Pulmonary artery endothelial cell (primary cell): ENCODE measurements around the gene TCEA2. TPM values are rescaled to one million over a fixed set of nuclear protein-coding genes. Genes with fewer than 3 reads are reported as not detected.

Source experiments
- DNase-seq: peaks from one replicate; pipeline ENCODE4 v3.0.0-alpha.2; 2011; ENCODE audit warnings: low read depth, low spot score
- total RNA-seq: library from RNA; depleted of rRNA; stranded (reverse); fragments of >200 nt; gene quantifications from 2 replicates; pipeline ENCODE4 v1.2.3, GENCODE V29; 2014

Gene TCEA2
- 18.0 and 27.8 TPM in 2 replicates for total RNA-seq

DNA sequence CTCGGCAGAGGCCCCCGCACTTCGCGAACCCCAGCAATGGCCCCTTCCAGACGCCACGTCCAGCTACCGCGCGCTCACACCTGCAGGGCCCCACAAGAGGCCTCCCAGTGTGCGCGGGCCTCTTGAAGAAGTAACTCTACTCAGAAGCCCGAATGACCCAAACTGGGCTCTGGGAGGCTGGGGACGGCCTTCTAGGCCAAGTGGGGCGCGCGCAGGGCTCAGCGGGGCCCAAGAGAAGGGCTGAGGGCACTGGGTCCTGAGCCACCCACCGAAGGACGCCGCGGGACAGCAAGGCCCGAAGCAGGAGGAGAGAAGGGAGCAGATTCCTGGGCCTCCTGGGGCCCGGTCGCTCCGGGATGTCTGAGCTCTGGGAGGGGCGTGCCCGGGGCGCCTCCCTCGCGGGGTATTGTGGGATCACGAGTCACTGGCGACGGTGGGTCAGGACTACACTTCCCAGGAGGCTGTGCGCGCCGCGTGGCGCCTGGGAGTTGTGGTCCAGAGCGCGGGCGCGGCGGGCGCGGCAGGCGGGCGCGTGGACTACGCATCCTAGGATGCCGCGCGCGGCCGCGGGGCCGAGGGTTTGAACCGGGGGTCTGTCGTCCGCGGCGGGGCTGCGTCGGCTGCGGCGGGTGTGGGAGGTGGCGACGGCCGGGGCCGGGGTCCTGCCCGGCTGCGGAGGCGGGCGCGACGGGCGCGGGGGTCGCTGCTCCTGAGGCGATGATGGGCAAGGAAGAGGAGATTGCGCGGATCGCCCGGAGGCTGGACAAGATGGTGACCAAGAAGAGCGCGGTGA is at the start of gene TCEA2:
Gene TCEA2, plus strand, starts transcription at position 603 of the 793 bp plus-strand sequence. Its CDS starts 115 bp downstream, at position 718.
- peak; percentile 89 for DNase-seq

DNA sequence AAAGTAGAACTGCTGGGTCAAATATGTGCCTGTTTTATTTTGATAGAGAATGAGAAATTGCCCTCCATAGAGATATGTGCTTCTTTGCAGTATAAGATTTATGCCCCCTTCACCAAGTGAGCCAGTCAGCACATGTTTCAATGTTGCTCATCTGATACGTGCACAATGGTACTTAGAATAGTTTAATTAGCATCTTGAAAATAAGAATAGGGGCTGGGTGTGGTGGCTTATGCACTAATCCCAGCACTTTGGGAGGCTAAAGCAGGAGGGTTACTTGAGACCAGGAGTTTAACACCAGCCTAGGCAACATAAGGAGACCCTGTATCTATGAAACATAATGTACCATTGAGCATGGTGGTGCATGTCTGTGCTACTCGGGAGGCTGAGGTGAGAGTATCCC is 47.4 kb upstream of the TCEA2 start:
- no peak for DNase-seq

GRCh38 chr20:64021124-64021975 is 41.6 kb upstream of the TCEA2 start:
- no peak for DNase-seq

- no peak for DNase-seq
Measured at GRCh38 chr20:64022671-64023360, 40.2 kb upstream of the TCEA2 start.

GRCh38 chr20:64023361-64024140 is 39.4 kb upstream of the TCEA2 start:
- no peak for DNase-seq

- no peak for DNase-seq
Measured at GRCh38 chr20:64024141-64024990, 38.6 kb upstream of the TCEA2 start.

DNA sequence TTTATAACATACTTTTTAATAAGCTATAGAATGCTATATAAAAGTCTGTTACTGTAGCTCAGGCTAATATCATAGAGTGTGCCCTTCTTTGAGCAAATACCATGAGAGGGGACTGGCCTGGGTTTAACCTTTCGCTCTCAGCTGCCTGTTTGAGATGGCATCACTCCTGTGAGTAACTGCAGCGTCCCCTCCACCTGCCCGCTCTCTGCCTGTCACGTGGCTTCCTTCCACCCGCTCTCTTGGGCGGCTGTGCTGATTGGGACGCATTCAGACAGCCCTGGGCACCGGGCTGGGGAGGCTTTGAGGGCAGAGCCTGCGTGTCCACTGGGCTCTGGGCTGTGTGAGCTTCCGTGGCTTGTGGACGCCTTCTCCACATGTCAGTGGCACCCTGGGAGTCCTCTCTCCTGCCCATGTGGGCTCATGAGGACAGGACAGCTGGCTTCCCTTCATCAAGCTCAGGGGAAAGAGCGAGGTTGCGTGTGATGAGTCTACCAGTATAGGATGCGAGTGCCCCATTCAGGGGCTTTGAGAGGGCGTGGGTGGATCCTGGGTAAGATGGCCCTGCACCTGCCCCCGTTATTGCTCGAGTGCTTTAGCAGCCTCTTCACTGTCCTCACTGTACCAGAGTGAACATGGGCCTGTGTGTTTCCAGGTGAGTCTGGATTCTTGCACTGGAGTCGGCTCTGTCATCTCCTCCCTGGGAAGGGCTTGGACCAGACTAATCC is 37.7 kb upstream of the TCEA2 start:
- DNase-seq = no peak

GRCh38 chr20:64025826-64026412 is 37.1 kb upstream of the TCEA2 start:
- no peak for DNase-seq

DNA sequence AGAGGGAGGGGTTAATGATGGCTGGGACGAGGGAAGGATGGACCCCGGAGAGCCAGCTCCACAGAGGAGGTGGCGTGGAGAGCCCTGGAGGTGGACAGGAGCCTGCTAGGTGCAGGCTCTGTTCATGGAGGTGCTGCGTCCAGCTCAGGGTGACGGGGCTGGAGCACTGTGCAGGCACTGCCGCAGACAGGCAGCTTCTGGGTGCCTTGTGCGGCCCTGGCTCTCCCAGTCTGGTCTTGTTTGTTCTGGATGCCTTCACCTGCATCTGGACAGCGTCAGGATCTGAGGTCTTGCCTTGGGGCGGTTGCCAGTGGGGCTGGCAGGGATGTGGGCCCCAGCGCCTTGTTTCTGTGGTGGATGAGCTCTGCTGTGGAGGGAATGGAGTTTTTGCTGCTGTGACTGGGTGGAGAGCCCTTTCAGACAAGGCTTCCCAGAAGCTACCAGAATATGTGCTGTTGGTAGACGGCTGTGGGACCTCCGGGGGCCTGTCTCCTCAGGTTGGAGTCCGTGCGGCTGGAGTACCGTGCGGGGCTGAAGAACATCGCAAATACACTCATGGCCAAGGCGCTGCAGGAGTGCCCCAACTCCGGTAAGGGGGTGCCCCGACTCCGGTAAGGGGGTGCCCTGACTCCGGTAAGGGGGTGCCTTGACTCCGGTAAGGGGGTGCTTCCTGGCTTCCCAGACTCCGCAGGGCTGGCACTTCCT is 34.9 kb upstream of the TCEA2 start:
- DNase-seq = no peak

DNA sequence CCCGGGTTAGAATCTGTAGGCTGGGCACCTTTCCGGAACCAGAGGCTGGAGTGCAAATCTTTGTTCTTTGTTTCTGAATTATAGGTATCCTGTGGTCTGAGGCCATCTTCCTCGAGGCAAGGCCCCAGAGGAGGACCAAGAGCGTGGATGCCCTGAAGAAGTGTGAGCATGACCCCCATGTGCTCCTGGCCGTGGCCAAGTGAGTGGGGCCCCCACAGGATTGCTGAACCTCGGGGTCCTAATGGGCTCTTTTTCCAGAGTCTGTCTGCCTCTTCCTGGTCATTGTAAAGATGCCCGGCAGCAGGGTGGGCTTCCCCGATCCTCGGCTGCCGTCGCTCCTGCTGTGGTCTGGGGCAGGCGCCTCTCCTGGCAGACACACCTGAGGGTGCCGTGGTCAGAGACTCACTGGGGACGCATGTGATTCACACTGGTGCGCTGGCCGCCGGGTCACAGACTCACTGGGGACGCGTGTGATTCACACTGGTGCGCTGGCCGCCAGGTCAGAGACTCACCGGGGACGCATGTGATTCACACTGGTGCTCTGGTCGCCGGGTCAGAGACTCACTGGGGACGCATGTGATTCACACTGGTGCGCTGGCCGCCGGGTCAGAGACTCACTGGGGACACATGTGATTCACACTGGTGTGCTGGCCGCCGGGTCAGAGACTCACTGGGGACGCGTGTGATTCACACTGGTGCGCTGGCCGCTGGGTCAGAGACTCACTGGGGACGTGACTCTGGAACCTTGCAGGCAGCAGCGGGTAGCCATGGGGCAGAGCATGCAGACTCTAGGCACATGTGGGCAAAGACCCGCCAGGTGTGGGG is 33.5 kb upstream of the TCEA2 start:
- DNase-seq = no peak

GRCh38 chr20:64030371-64031134 is 32.4 kb upstream of the TCEA2 start:
- DNase-seq = no peak

DNA sequence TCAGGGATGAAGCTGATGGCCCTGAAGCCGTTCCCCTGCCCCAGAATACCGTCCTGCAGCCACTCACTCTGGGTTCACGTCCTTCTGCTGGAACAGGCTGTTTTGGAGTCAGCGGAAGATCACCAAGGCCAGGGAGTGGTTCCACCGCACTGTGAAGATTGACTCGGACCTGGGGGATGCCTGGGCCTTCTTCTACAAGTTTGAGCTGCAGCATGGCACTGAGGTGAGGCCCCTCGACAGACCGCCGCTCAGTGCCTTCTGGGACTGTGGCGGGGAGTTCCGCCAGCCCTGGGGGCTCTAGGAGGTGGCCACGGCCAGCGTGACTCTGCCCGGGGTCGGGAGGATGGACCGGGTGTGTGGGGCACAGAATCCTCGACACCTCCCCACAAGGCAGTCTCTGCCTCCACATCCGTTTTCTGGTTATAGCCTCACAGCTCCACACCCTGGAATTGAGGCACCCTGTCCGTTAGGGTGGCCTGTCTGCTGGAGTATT is 31.1 kb upstream of the TCEA2 start:
- DNase-seq = no peak

- no peak for DNase-seq
Measured at GRCh38 chr20:64032706-64033624, 30.0 kb upstream of the TCEA2 start.

GRCh38 chr20:64033981-64034493 is 29.0 kb upstream of the TCEA2 start:
- DNase-seq = no peak
